SU-DHL-6 (cell line): ENCODE results near the gene PTGDR.

Experiments used
- EZH2phosphoT487 ChIP-seq: fragments of 200-600 bp; sonication (generic), shearing (Covaris generic); conservative IDR thresholded peaks from 2 replicates; pipeline ENCODE4 v1.6.1; 2018; ENCODE audit warnings: mild to moderate bottlenecking, antibody characterized with exemption, low read length, moderate library complexity, mixed read lengths
- TF ChIP-seq, protein P1 (sequence below): fragments of 200-600 bp; sonication (generic); IDR thresholded peaks from one replicate; pipeline ENCODE4 v1.5.1; 2017; ENCODE audit warnings: antibody characterized with exemption, mild to moderate bottlenecking, low read length, moderate library complexity; ENCODE audit not compliant: insufficient read depth, poor library complexity, severe bottlenecking

DNA sequence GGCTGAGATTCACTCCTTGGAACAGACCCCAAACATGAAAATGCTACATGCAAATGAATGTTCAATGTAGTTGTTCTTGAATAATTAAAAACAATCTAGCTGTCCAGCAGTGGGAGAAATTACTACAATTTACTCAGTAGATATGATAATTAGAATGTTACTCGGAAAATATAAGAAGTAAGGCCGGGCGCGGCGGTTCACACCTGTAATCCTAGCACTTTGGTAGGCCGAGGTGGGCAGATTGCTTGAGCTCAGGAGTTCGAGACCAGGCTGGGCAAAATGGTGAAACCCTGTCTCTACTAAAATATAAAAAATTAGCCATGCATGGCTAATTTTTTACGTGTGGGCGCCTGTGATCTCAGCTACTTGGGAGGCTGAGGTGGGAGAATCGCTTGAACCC, 31.3 kb downstream of the PTGDR start:
- TF ChIP-seq, protein P1, sequence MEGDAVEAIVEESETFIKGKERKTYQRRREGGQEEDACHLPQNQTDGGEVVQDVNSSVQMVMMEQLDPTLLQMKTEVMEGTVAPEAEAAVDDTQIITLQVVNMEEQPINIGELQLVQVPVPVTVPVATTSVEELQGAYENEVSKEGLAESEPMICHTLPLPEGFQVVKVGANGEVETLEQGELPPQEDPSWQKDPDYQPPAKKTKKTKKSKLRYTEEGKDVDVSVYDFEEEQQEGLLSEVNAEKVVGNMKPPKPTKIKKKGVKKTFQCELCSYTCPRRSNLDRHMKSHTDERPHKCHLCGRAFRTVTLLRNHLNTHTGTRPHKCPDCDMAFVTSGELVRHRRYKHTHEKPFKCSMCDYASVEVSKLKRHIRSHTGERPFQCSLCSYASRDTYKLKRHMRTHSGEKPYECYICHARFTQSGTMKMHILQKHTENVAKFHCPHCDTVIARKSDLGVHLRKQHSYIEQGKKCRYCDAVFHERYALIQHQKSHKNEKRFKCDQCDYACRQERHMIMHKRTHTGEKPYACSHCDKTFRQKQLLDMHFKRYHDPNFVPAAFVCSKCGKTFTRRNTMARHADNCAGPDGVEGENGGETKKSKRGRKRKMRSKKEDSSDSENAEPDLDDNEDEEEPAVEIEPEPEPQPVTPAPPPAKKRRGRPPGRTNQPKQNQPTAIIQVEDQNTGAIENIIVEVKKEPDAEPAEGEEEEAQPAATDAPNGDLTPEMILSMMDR = no peak
- TF ChIP-seq EZH2phosphoT487 = no peak
